ENCODE results near the gene LILRB3.
"Not testable (repeated sequence)": the region's sequence is repeated elsewhere in the genome, so short reads cannot be mapped to it uniquely, and the experiment has no call there.

LILRB3 gene

DNA sequence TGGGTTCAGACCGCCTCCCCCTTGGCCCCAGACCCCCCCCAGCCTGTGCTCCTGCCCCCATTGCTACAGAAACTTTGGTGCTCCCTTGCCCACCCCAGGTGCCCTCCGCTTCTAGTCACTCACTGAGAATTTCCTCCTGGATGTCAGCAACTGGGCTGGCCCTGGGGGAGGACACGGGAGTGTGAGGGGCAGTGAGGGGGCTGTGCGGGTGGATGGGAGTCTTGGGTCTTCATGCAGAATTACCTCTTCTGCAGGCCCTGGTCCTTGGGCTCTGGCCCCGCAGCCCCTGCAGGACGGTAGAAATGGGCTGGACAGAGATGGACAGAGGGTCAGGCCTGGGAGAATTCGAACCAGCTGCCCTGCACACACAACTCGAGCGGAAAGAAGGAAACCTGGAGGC is 29.4 kb upstream of the LILRB3 start:
- H3K4me3 ChIP-seq (ENCODE audit: low read depth, low read length), result no peak overlapping the region
- in situ Hi-C loops (cut with HindIII; ENCODE audit: low sequenced_read_pairs), result no loop called here
- TF ChIP-seq CTCF (IDR thresholded peaks at IDR 0.05; ENCODE audit: low read depth, low read length, missing control alignments), result no peak
- no peak for DNase-seq (ENCODE audit: low read depth)

DNA sequence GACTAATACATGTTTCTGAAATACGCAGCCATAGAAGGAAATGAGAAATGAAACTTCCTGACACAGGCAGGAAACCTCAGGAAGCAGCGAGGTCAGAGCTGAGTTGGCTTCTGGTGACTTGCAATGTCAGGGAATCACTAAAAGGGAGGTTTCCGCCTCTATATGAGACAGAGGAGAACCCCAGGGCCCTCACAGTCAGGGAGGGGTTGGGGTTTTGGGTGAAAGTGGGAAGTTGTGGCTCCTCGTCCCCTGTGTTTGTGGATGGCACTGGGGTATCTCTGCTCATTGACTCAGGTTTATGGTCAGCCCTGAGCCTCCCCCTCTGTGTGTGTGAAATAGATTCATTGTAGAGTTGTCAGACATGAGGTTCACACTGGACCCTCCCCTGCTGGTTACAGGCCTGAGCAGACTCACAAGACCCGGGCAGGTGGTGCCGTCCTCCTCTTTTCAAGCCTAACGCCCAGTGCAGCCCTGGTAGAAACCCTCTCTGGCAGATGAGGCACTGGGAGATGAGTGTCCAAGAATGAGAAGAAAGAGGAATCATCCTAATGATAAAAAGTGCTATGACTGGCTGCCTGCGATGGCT is 25.3 kb upstream of the LILRB3 start:
- no peak overlapping the region for H3K4me3 ChIP-seq (ENCODE audit: low read depth, low read length)
- no peak for TF ChIP-seq CTCF (IDR thresholded peaks at IDR 0.05; ENCODE audit: low read depth, low read length, missing control alignments)
- in situ Hi-C loops (cut with HindIII; ENCODE audit: low sequenced_read_pairs), result no loop called here
- no peak for DNase-seq (ENCODE audit: low read depth)

GRCh38 chr19:54247106-54247930 is 24.5 kb upstream of the LILRB3 start:
- DNase-seq (ENCODE audit: low read depth), result no peak
- in situ Hi-C loops (cut with HindIII; ENCODE audit: low sequenced_read_pairs), result no loop called here
- TF ChIP-seq CTCF (IDR thresholded peaks at IDR 0.05; ENCODE audit: low read depth, low read length, missing control alignments), result no peak
- no peak overlapping the region for H3K4me3 ChIP-seq (ENCODE audit: low read depth, low read length)

GRCh38 chr19:54245936-54246335 is 23.1 kb upstream of the LILRB3 start:
- no peak for DNase-seq (ENCODE audit: low read depth)
- in situ Hi-C loops (cut with HindIII; ENCODE audit: low sequenced_read_pairs), result no loop called here
- no peak for TF ChIP-seq CTCF (IDR thresholded peaks at IDR 0.05; ENCODE audit: low read depth, low read length, missing control alignments)

GRCh38 chr19:54243809-54244208 is 21.0 kb upstream of the LILRB3 start:
- DNase-seq (ENCODE audit: low read depth); in situ Hi-C loops (cut with HindIII; ENCODE audit: low sequenced_read_pairs); H3K4me3 ChIP-seq (ENCODE audit: low read depth, low read length): not testable (repeated sequence)

More at GRCh38 chr19:54245936-54246335, 23.1 kb upstream of the LILRB3 start:
- H3K4me3 ChIP-seq (ENCODE audit: low read depth, low read length), result no peak overlapping the region

GRCh38 chr19:54242646-54243045 is 19.8 kb upstream of the LILRB3 start, which contains the start of gene LILRA6:
Gene LILRA6 (minus strand): TSS chr19:54242790.
- DNase-seq (ENCODE audit: low read depth); in situ Hi-C loops (cut with HindIII; ENCODE audit: low sequenced_read_pairs): not testable (repeated sequence)

DNA sequence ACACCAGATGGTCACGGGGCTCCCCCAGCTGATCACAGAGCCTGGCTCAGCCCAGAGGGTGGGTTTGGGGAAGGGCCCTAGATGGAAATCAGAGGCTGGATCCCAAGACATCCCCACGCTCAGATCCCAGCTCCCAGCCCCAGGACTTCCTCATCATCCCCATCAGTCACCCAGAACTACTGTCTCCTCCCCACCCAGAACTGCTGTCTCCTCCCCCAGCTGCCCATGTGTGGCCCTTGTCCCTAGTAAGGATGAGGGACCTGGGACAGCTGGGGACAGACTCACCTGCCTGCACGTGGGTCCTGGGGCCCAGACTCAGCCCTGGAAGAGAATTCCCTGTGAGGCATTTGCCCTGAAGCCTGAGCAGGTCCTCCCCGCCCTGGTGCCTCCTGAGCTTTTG is 19.4 kb upstream of the LILRB3 start:
- H3K4me3 ChIP-seq (ENCODE audit: low read depth, low read length); DNase-seq (ENCODE audit: low read depth); in situ Hi-C loops (cut with HindIII; ENCODE audit: low sequenced_read_pairs): not testable (repeated sequence)

More at GRCh38 chr19:54242646-54243045, 19.8 kb upstream of the LILRB3 start, which contains the start of gene LILRA6:
- not testable (repeated sequence) for H3K4me3 ChIP-seq (ENCODE audit: low read depth, low read length)

DNA sequence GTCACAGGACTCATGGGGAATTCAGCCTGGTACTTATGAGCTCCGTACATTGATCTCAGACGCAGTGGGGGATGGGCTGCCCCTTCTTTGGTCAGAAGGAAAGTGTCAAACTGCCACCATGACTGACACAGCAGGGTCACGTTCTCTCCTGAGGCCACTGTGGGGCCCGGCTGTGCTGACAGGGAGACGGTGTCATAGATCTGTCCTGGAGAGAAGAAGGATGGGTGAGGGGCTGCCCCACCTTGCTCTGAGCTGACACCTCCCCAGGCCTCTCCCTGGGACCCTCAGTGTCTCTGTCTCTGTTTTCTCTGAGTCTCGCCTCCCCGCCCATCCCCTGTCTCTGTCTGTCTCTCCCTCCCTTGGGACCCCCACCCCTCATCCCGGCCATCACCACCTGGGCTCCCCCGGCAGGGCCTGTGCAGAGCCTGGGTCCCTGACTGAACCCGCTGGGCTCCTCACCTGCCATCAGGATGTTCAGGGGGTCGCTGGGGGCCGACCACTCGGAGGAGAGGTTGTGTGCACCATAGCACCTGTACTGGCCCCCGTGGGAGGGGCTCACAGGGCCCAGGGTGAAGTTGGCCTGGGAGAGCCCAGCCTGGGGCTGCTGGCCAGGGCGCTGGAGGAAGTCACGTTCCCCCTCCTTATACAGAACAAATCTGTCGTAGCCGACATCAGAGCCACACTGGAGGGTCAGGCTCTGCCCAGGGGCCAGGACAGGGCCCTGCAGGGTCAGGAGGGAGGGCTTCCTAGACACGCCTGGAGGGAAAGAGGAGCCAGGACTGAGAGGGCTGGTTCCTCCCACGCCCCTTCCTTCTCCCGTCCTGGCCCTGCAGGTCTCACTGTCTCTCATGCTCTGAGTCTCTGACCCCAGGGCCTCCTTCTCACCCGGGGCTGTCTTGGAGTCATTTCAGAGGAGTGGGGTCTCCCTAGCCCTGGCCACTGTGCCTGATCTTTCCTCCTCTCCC is 17.8 kb upstream of the LILRB3 start:
- H3K4me3 ChIP-seq (ENCODE audit: low read depth, low read length); DNase-seq (ENCODE audit: low read depth); in situ Hi-C loops (cut with HindIII; ENCODE audit: low sequenced_read_pairs): not testable (repeated sequence)

- in situ Hi-C loops (cut with HindIII; ENCODE audit: low sequenced_read_pairs); DNase-seq (ENCODE audit: low read depth); H3K4me3 ChIP-seq (ENCODE audit: low read depth, low read length): not testable (repeated sequence)
These were observed 16.9 kb upstream of the LILRB3 start for GRCh38 chr19:54239491-54240371.
